Inferior parietal cortex (tissue), 1 donor: ENCODE results near the gene MFSD1.
"Not testable (repeated sequence)": the region's sequence is repeated elsewhere in the genome, so short reads cannot be mapped to it uniquely, and the experiment has no call there.

ENCODE experiments used
- DNase-seq: peaks from one replicate; pipeline ENCODE4 v3.0.0-alpha.2; 2016; ENCODE audit errors: extremely low spot score

Gene MFSD1

GRCh38 chr3:158776531-158776930 lies 25.3 kb upstream of the MFSD1 start:
- no peak for DNase-seq

GRCh38 chr3:158777161-158777873 lies 24.5 kb upstream of the MFSD1 start:
- no peak for DNase-seq

GRCh38 chr3:158780766-158781165 lies 21.1 kb upstream of the MFSD1 start:
- no peak for DNase-seq

- DNase-seq: no peak
Observed at GRCh38 chr3:158781191-158781590, 20.7 kb upstream of the MFSD1 start.

GRCh38 chr3:158781849-158782248 lies 20.0 kb upstream of the MFSD1 start:
- no peak for DNase-seq

GRCh38 chr3:158782283-158782989 lies 19.4 kb upstream of the MFSD1 start:
- no peak for DNase-seq

GRCh38 chr3:158783051-158783450 lies 18.8 kb upstream of the MFSD1 start:
- DNase-seq: no peak

- no peak for DNase-seq
Observed at GRCh38 chr3:158785972-158786371, 15.9 kb upstream of the MFSD1 start.

GRCh38 chr3:158788446-158788845 lies 13.4 kb upstream of the MFSD1 start:
- no peak for DNase-seq

GRCh38 chr3:158789592-158789991 lies 12.3 kb upstream of the MFSD1 start:
- peak; percentile 27 for DNase-seq

- peak; percentile 84 for DNase-seq
Observed at GRCh38 chr3:158790901-158791589, 10.8 kb upstream of the MFSD1 start.

- not testable (repeated sequence) for DNase-seq
Observed at GRCh38 chr3:158791590-158791920, 10.3 kb upstream of the MFSD1 start.

GRCh38 chr3:158792709-158793108 lies 9.1 kb upstream of the MFSD1 start:
- DNase-seq: no peak

GRCh38 chr3:158794206-158794605 lies 7.6 kb upstream of the MFSD1 start:
- no peak for DNase-seq

- no peak for DNase-seq
Observed at GRCh38 chr3:158794936-158795518, 6.8 kb upstream of the MFSD1 start.

- DNase-seq: no peak
Observed at GRCh38 chr3:158801201-158801600, 653 bp upstream of the MFSD1 start.

- peak; percentile 31 for DNase-seq
Observed at GRCh38 chr3:158802409-158803268, 785 bp downstream of the MFSD1 start.

GRCh38 chr3:158804441-158804840 lies 2.6 kb downstream of the MFSD1 start:
- DNase-seq: no peak

- no peak for DNase-seq
Observed at GRCh38 chr3:158808697-158809096, 6.8 kb downstream of the MFSD1 start.

- no peak for DNase-seq
Observed at GRCh38 chr3:158809642-158810041, 7.8 kb downstream of the MFSD1 start.
